Activated naive CD4-positive, alpha-beta T cell treated with anti-CD3 and anti-CD28 coated beads, Interleukin-2, amount 50 U/mL, for 72 hours (primary cell): ENCODE data around the gene C22orf23. TPM values are rescaled to one million over a fixed set of nuclear protein-coding genes. Genes with fewer than 3 reads are reported as not detected.
"Not testable (repeated sequence)": the region's sequence is repeated elsewhere in the genome, so short reads cannot be mapped to it uniquely, and the experiment has no call there.

Experiments
- ATAC-seq, 2 donors: fragments of 150-1000 bp; cut with Tn5 transposase; 2 replicates each; pipeline ENCODE4 v1.10.0; 2021; ENCODE audit warnings: mild to moderate bottlenecking in 2 of 2, moderate library complexity in 2 of 2
- DNase-seq, 2 donors: peaks; one replicate each; pipeline ENCODE4 v3.0.0; 2021 to 2022; ENCODE audit warnings: low spot score in 2 of 2
- H3K27ac Mint-ChIP-seq, 2 donors: one replicate each; pipeline ENCODE4 v1.8.0; 2022; ENCODE audit warnings: mild to moderate bottlenecking in 2 of 2, mixed read lengths in 2 of 2
- H3K36me3 Mint-ChIP-seq, 2 donors: one replicate each; pipeline ENCODE4 v1.8.0; 2022; ENCODE audit warnings: mixed read lengths in 2 of 2
- H3K9me3 Mint-ChIP-seq, 2 donors: one replicate each; pipeline ENCODE4 v1.8.0; 2022; ENCODE audit warnings: mixed read lengths in 2 of 2
- total RNA-seq, 2 donors: library from RNA; stranded (reverse); gene quantifications; one replicate each; pipeline ENCODE4 v1.2.3, GENCODE V29; 2022

Gene C22orf23
- total RNA-seq, 2 donors from 2014 or later, result not detected

DNA sequence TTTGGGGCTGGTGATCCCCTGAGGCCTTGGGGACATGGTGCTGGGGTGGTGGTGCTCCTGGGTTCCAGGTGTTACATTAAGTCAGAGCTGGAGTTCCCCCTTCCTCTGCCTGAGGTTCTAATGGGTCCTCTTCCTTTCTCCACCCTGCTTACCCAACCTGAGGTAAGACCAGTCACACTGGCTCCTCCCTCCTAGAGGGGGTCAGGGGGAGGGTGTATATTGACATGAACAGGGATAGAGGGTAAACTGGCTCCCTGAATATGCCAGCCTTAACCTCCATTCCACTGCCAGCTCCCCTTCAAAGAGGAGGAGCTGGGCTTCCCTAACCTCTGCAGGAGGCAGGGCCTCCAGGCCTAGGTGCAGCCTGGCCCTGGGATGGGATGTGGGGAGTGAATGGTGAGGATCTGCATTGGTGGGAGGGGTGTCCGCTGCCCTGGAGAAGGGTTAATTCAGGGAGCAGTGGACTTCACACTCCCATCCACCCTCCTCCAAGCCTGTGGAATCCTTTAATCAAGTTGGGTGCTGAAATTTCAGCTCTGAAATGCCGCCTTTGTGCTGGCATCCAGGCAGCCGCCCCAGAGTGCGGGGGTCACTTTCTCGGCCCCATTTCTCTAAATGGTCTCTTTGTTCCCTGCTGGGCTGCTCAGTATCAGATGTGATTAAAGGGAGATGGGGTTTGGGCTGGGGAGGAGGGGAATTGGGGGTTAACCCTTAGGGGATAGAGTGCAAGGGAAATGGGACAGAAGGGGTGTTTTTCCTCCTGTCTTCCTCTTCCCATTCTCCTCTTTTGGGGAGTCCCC is 15.3 kb upstream of the C22orf23 start:
- H3K36me3 Mint-ChIP-seq, result peaks cover 6 to 8% of the 10 kb centered on the region in 2 donors
- H3K27ac Mint-ChIP-seq, result no peak overlapping the region
- no peaks in the 10 kb centered on the region for H3K9me3 Mint-ChIP-seq
- ATAC-seq, result no peak
- no peak for DNase-seq

DNA sequence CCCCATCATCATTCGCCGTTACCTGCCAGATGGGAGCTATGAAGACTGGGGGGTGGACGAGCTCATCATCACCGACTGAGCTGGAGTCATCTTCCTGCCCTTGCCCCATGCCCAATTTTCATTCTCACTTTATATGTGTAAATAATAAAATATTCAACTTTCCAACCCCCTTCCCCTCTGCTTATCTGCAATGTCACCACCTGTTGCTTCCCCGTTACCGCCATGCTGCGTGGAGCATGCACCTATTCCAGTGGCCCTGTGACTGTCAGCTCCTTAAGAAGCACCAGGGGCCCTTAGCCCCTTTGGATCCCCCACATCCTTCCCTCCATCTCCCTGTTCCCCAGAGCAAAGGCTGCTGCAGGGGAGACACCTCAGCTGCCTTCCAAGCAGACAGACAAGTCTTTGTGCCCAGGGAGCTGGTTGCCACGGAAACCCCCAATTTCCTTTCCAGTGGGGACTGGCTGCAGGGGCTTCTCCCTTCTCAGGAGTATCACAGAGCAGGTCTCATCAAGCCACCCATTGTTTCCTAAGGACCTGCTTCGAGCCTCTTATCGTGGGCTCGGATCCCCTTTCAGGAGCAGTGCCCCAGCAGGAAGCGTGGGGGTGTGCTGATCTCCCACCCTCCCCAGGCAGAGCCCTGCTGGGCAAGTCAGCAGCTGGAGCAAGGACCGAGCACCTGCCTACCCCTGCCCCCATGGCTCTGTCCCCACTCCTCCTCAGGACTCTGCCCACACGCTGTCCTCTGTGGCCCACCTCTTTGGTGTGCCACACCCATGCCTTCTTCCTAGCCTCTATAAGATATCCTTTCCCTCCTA is 14.4 kb upstream of the C22orf23 start:
- Mint-ChIP-seq H3K27ac (no peak overlapping the region), H3K36me3 (peaks cover 6 to 8% of the 10 kb centered on the region in 2 donors), H3K9me3 (no peaks in the 10 kb centered on the region)
- DNase-seq (no peak), ATAC-seq (no peak)

DNA sequence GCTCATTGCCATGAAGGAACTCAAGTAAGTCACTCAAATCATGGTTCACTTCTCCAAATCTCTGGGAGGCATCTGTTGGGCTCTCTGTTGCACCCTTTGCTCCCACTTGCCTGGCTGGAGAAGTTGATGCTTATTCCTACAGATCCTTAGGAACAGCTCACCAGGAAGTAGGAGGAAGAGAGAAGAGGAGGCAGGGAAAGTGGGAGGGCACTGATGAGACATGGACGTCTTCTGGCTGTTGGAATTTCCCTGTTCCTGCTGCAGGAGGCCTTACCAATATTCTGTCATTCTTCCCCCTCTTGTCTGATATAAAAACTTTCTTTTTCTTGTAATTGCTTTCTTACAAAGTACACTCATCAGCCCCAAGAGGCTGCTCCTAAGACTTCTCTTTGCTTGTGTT is 13.7 kb upstream of the C22orf23 start:
- Mint-ChIP-seq H3K36me3 (peaks cover 6 to 8% of the 10 kb centered on the region in 2 donors), H3K27ac (no peak overlapping the region), H3K9me3 (no peaks in the 10 kb centered on the region)
- DNase-seq (no peak), ATAC-seq (no peak)

DNA sequence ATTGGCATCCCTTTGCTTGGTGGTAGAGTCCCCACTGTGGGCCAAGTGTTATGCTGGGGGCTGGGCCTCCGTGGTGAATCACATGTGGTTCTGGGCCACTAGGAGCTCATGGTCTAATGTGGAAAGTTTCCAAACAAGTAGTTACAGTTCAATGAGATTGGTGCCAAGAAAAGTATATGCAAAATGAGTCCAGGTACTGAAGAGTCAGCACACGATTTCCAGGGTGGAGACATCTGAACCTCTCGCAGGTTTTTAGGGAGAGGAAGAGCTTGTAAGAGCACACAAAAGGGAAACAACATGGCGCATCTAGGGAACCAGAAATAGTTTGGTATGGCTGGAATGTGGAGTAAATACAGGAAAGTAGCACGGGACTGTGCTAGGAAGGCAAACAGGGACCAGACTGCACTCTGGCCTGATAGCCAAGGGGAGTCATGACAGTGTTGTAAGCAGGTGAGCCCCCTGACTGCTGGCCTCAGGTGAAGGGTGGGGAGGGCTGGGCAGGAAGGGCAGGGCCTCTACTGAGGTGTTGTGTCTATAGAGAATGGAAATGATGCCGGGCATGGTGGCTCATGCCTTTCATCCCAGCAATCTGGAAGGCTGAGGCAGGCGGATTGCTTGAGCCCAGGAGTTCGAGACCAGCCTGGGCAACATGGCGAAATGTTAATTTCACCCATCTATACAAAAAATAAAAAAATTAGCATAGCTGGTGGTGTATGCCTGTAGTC is 12.7 kb upstream of the C22orf23 start:
- Mint-ChIP-seq H3K27ac (no peak overlapping the region), H3K36me3 (peaks cover 12 to 13% of the 10 kb centered on the region in 2 donors)
- DNase-seq, result no peak

DNA sequence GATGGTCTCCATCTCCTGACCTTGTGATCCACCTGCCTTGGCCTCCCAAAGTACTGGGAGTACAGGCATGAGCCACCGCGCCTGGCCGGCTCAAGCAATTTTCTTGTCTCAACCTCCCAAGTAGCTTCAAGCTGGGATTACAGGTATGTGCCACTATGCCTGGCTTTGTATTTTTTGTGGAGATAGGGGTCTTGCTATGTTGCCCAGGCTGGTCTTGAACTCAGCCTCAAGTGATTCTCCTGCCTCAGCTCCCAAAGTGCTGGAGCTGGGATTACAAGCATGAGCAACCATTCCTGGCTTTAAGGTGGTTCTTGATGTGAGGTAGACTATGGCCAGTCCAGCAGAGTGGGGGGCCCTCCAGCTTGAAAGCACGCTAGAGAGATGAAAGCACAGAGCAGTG is 7.7 kb upstream of the C22orf23 start:
- DNase-seq (no peak), ATAC-seq (no peak)
- Mint-ChIP-seq H3K27ac (peak overlapping the region in 1 of 2 donors; percentile 50), H3K36me3 (peaks cover 22 to 31% of the 10 kb centered on the region in 2 donors), H3K9me3 (no peaks in the 10 kb centered on the region)

More for the DNA sequence above, 12.7 kb upstream of the C22orf23 start:
- no peaks in the 10 kb centered on the region for H3K9me3 Mint-ChIP-seq
- ATAC-seq, result no peak

DNA sequence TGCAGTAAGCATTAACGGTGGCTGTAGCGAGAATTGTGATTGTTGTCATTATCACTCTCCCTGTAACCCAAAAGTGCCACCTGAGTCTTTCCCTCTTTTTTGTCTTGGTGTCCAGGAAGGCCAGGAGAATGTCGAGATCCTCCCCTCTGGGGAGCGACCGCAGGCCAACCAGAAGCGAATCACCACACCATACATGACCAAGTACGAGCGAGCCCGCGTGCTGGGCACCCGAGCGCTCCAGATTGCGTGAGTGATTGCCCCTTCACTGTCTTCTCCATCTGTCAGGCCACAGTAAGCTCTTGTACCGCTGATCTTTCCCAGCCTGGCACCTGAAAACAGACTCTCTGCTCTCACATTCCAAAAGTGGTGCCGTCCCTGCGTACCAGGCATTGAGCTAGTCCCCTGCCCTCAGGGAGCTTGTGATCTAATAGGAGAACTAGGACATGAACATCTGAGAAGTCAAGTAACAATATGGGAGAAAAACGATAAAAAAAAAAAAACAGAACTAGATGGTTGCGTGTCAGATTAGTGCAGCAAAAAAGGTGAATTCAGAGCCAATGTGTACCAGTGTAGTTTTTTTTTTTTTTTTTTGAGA is 5.9 kb upstream of the C22orf23 start:
- ATAC-seq, result no peak
- no peak for DNase-seq
- no peaks in the 10 kb centered on the region for H3K9me3 Mint-ChIP-seq
- H3K36me3 Mint-ChIP-seq, result peaks cover 22 to 31% of the 10 kb centered on the region in 2 donors
- H3K27ac Mint-ChIP-seq, result peak overlapping the region; percentile 39 to 42

DNA sequence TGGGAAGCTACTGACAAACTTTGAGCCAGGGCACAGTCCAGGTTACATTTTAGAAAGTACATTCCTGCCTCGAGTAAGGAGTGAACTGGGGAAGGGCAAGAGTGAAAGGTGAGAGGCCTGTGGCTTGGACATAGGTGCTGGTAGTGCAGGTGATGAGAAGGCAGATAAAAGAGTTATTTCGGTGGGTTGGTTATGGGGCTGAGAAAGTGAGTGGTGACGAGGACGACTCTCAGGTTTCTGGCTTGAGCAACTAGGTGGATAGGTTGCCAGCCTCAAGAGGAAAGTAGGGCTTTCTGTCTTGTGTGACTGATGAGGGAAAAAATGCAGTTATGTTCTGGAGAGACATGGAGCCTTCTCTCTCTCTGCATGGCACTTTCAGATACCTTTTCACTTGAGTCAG is 3.8 kb upstream of the C22orf23 start:
- Mint-ChIP-seq H3K27ac (peak overlapping the region in 1 of 2 donors; percentile 3), H3K36me3 (peaks cover 29 to 41% of the 10 kb centered on the region in 2 donors), H3K9me3 (no peaks in the 10 kb centered on the region)
- DNase-seq, result no peak
- no peak for ATAC-seq

DNA sequence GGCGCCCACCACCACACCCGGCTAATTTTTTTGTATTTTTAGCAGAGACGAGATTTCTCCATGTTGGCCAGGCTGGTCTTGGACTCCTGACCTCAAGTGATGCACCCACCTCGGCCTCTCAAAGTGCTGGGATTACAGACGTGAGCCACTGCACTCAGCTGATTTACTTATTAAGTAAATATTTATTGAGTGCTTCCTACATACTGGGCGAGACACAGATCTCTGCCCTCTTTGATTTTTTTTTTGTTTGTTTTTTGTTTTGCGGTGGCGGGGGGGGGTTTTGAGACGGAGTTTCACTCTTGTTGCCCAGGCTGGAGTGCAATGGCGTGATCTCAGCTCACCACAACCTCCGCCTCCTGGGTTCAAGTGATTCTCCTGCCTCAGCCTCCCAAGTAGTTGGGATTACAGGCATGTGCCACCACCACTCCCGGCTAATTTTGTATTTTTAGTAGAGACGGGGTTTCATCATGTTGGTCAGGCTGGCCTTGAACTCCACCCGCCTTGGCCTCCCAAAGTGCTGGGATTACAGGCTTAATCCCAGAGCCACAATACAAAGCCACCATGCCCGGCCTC is 2.5 kb upstream of the C22orf23 start:
- not testable (repeated sequence) for ATAC-seq, DNase-seq, H3K9me3 Mint-ChIP-seq, H3K27ac Mint-ChIP-seq
- peaks cover 21 to 34% of the 10 kb centered on the region in 2 donors for H3K36me3 Mint-ChIP-seq

DNA sequence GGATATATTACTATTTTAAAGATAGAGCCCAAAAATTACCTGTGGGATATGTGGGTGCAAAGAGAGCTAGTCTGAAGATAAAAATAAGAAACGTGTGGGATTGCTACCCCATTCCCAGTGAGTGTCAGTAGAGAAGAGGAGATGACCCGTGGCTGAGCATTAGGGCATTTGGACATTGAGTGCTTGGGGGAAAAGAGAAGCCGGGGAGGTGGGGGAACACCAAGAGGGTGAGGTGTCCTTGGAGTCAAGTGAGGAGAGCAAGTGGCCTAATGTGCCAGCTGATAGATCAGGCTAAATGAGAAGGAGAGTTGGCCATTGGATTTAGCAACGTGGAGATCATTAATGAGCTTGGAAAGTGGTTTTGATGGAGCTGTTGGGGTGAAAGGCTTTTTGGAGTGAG is 1.3 kb upstream of the C22orf23 start:
- no peak for ATAC-seq
- no peaks in the 10 kb centered on the region for H3K9me3 Mint-ChIP-seq
- H3K36me3 Mint-ChIP-seq, result peaks cover 20 to 34% of the 10 kb centered on the region in 2 donors
- H3K27ac Mint-ChIP-seq, result peak overlapping the region; percentile 5 to 92
- DNase-seq, result no peak

DNA sequence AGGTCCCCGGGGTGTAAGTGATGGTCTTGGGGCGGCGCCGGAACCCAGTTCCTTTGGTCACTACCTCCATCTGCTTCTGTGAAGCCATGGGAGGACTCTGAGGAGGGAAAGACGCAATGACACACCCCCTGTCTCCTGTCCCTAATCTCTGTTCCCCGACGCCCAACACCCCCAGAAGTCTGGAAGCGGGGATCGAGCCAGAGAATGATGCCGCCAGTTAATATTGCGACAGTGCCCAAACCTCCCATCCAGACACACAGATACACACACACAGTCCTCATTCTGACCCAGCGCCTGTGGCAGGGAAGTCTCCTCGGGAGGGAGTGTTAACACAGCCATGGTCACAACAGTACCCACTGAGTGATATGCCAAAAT is 352 bp downstream of the C22orf23 start:
- no peaks in the 10 kb centered on the region for H3K9me3 Mint-ChIP-seq
- ATAC-seq (no peak), DNase-seq (no peak)
- H3K36me3 Mint-ChIP-seq, result peaks cover 6 to 20% of the 10 kb centered on the region in 2 donors
- H3K27ac Mint-ChIP-seq, result peak overlapping the region; percentile 92 to 99

DNA sequence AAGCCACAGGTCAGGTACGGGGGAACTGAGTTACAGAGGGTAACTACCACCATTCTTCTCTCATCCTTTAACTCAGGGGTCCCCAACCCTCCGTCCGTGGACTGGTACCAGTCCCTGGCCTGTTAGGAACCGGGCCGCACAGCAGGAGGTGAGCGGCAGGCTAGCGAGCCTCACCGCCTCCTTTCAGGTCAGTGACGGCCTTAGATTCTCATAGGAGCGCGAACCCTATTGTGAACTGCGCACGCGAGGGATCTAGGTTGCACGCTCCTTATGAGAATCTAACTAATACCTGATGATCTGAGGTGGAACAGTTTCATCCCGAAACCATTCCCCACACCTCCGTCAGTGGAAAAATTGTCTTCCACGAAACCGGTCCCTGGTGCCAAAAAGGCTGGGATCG is 772 bp downstream of the C22orf23 start:
- not testable (repeated sequence) for H3K9me3 Mint-ChIP-seq, H3K27ac Mint-ChIP-seq, DNase-seq, ATAC-seq
- H3K36me3 Mint-ChIP-seq, result peaks cover 6 to 20% of the 10 kb centered on the region in 2 donors

DNA sequence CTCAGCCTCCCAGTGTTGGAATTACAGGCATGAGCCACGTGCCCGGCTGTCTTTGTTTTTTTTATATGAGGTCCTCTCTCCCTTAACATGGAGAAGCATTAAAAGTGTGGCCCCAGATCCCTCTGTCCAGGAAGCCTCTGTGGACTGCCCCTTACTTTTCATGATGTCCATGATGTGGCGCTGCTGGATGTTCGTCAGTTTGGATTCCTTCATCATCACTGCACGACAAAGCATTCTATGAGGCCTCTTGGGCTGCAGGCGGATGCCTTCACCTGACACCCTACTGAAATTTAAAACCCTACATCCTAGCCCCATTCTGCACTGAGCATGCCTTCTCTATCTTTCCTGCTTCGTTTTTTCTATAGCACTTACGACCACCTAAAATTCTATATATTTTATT is 2.1 kb downstream of the C22orf23 start:
- no peaks in the 10 kb centered on the region for H3K9me3 Mint-ChIP-seq

DNA sequence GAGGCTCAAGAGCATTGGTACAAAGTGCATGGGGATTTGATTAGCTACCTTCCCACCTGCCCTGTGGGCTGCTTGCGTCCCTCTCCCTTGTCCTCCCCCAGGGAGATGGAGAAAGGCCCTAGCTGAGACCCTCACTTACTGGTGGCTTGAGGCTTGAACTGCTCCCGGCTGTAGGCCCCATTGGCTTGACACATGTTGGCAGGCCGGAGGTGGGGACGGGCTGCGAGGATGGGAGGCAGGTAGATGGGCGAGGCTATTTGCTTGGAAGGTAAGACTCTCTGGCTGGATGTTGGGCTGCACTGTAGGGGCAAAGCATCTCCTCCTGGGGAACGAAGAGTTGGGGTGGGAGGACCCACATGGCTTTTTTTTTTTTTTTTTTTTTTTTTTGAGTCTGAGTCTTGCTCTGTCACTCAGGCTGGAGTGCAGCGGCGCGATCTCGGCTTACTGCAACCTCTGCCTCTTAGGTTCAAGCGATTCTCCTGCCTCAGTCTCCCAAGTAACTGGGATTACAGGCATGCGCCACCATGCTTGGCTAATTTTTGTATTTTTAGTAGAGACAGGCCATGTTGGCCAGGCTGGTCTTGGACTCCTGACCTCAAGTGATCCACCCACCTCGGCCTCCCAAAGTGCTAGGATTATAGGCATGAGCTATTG is 6.1 kb downstream of the C22orf23 start:
- not testable (repeated sequence) for ATAC-seq, H3K27ac Mint-ChIP-seq, H3K36me3 Mint-ChIP-seq, H3K9me3 Mint-ChIP-seq, DNase-seq

More for the DNA sequence above, 2.1 kb downstream of the C22orf23 start:
- ATAC-seq (no peak), DNase-seq (no peak)
- peaks cover 6 to 14% of the 10 kb centered on the region in 2 donors for H3K36me3 Mint-ChIP-seq
- no peak overlapping the region for H3K27ac Mint-ChIP-seq

DNA sequence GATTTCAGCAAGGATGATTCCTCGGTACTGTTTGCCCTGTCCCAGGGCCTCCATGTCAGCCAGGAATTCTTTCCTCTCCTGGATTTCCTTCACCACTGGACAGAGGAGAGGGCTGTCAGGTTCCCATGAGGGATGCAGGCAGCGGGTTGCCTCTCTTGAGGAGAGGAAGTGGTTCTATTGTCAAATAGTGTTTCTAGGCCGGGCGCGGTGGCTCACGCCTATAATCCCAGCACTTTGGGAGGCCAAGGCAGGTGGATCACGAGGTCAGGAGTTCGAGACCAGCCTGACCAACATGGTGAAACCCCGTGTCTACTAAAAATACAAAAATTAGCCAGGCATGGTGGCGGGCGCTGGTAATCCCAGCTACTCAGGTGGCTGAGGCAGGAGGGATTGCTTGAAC is 9.0 kb downstream of the C22orf23 start:
- H3K9me3 Mint-ChIP-seq, ATAC-seq, DNase-seq, H3K27ac Mint-ChIP-seq, H3K36me3 Mint-ChIP-seq: not testable (repeated sequence)

DNA sequence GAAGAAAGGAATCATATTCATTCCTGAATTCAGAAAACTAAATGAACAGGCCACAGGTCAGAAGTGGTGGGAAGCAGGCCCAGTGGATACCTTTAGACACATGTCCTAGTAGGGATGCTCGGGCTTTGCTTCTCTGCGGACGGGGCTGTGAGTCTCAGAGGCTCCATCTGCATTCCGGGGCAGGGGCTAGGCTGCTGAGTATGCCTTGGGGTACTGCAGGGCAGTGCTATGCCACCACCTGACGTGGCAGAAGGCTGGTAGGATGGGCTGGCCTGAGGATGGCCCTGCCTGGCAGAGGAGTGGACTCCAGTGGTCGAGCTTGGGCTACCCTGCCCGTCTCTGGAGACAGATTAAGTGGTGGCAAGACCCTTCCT is 9.6 kb downstream of the C22orf23 start:
- Mint-ChIP-seq H3K9me3 (no peaks in the 10 kb centered on the region), H3K27ac (no peak overlapping the region), H3K36me3 (no peaks in the 10 kb centered on the region)
- ATAC-seq, result no peak
- DNase-seq, result no peak
